Brain microvascular endothelial cell (primary cell): ENCODE measurements around the gene CADM2.
"Not testable (repeated sequence)": the region's sequence is repeated elsewhere in the genome, so short reads cannot be mapped to it uniquely, and the experiment has no call there.

Experiments
- DNase-seq: peaks from one replicate; pipeline ENCODE4 v3.0.0-alpha.2; 2020
- H3K27ac ChIP-seq: fragments of 250-450 bp; sonication (Bioruptor Pico); 2 replicates; pipeline ENCODE4 v1.5.1; 2020; ENCODE audit warnings: mild to moderate bottlenecking, moderate library complexity
- H3K27me3 ChIP-seq: fragments of 250-450 bp; sonication (Bioruptor Pico); replicated peaks from 2 replicates; pipeline ENCODE4 v1.5.1; 2020; ENCODE audit warnings: mild to moderate bottlenecking
- H3K36me3 ChIP-seq: fragments of 250-450 bp; sonication (Bioruptor Pico); replicated peaks from 2 replicates; pipeline ENCODE4 v1.5.1; 2020; ENCODE audit warnings: mild to moderate bottlenecking
- H3K4me3 ChIP-seq: 2 replicates; pipeline ENCODE4 v1.5.1; 2011; ENCODE audit warnings: low read depth, mild to moderate bottlenecking, control low read depth, low read length, moderate library complexity
- CTCF ChIP-seq: IDR thresholded peaks from 2 replicates; pipeline ENCODE4 v1.5.1; 2011; ENCODE audit warnings: low read depth, mild to moderate bottlenecking, moderate library complexity, low read length, control low read depth, inconsistent platforms; ENCODE audit errors: missing control alignments
- in situ Hi-C: cut with HindIII; loops from 2 replicates; pipeline ENCODE4 v1.10.0; 2017; ENCODE audit warnings: low sequenced_read_pairs, low pct_ligation_motif_present

Gene CADM2

GRCh38 chr3:85939074-85939482 is 980.3 kb downstream of the CADM2 start:
- in situ Hi-C loops = no loop called here
- Histone ChIP-seq H3K4me3 (no peak overlapping the region), H3K27me3 (no peaks in the 10 kb centered on the region), H3K36me3 (no peaks in the 10 kb centered on the region), H3K27ac (no peak overlapping the region)
- DNase-seq = no peak
- TF ChIP-seq CTCF = no peak

- no peaks in the 10 kb centered on the region for H3K36me3 ChIP-seq
- no peaks in the 10 kb centered on the region for H3K27me3 ChIP-seq
- no peak for TF ChIP-seq CTCF
- no peak overlapping the region for H3K27ac ChIP-seq
- DNase-seq = no peak
- H3K4me3 ChIP-seq = no peak overlapping the region
- in situ Hi-C loops = no loop called here
These were observed 991.6 kb downstream of the CADM2 start for GRCh38 chr3:85950435-85950834.

- DNase-seq = no peak
- Histone ChIP-seq H3K36me3 (no peaks in the 10 kb centered on the region), H3K27me3 (no peaks in the 10 kb centered on the region), H3K27ac (no peak overlapping the region), H3K4me3 (no peak overlapping the region)
- TF ChIP-seq CTCF = no peak
- in situ Hi-C loops = no loop called here
These were observed 1002.0 kb downstream of the CADM2 start for GRCh38 chr3:85960793-85961192.

GRCh38 chr3:85977615-85978338 is 1019.0 kb downstream of the CADM2 start:
- no peaks in the 10 kb centered on the region for H3K36me3 ChIP-seq
- H3K27me3 ChIP-seq = no peaks in the 10 kb centered on the region
- in situ Hi-C loops = no loop called here
- no peak for DNase-seq
- H3K27ac ChIP-seq = no peak overlapping the region
- no peak for TF ChIP-seq CTCF
- H3K4me3 ChIP-seq = no peak overlapping the region

GRCh38 chr3:85979034-85979433 is 1020.2 kb downstream of the CADM2 start:
- Histone ChIP-seq H3K36me3 (no peaks in the 10 kb centered on the region), H3K4me3 (no peak overlapping the region), H3K27me3 (no peaks in the 10 kb centered on the region), H3K27ac (no peak overlapping the region)
- in situ Hi-C loops = no loop called here
- DNase-seq = no peak
- no peak for TF ChIP-seq CTCF

- in situ Hi-C loops, H3K36me3 ChIP-seq, H3K4me3 ChIP-seq, DNase-seq, H3K27ac ChIP-seq, H3K27me3 ChIP-seq: not testable (repeated sequence)
These were observed 1030.8 kb downstream of the CADM2 start for GRCh38 chr3:85989581-85989980.
